K562 (cell line): ENCODE data around the gene ZMIZ1. TPM values are rescaled to one million over a fixed set of nuclear protein-coding genes. Genes with fewer than 3 reads are reported as not detected.

Source experiments
- ATAC-seq: fragments of 200-7000 bp; cut with Tn5 transposase; 3 replicates; pipeline ENCODE4 v1.9.1; 2020; ENCODE audit warnings: moderate library complexity
- BruUV-seq: library from RNA; stranded (reverse); fragments of 400-500 nt; replicated peaks from 2 replicates; lab custom pipeline; 2021; lab: Mats Ljungman, UMichigan
- CTCF ChIA-PET: fragments of 300-600 bp; formaldehyde crosslinking; extraction: SDS; loops from one replicate; lab custom pipeline; 2021; ENCODE audit warnings: low intra/inter-chr PET ratio; lab: Yijun Ruan, JAX
- POLR2A ChIA-PET: fragments of 300-600, 350-650 bp; sonication (Branson Sonifier 250); formaldehyde crosslinking; extraction: SDS; loops from one replicate; lab custom pipeline; 2021; ENCODE audit warnings: antibody characterized with exemption, inconsistent platforms; lab: Yijun Ruan, JAX
- DNase-seq, 4 experiments: peaks; one replicate each; pipeline versions ENCODE4 v3.0.0 to v3.0.0-alpha.2; 2011 to 2018; ENCODE audit warnings: low spot score in 3 of 4, mixed read lengths in 3 of 4; ENCODE audit errors: extremely low read depth in 1 of 4
- FAIRE-seq: peaks from 2 replicates; lab custom pipeline; 2011; peaks lifted over from hg19 to GRCh38; lab: Jason Lieb, UNC
- H2AFZ ChIP-seq: 2 replicates; pipeline ENCODE4 v1.6.0; 2011; ENCODE audit warnings: low read depth, low read length, control low read depth, inconsistent platforms
- H3K27ac ChIP-seq: fragments of 200-600 bp; 3 replicates; pipeline ENCODE4 v1.8.0; 2011; ENCODE audit warnings: low read depth, mild to moderate bottlenecking, control low read depth, inconsistent platforms, low read length, moderate library complexity, mixed read lengths; ENCODE audit errors: extremely low read depth
- H3K27me3 ChIP-seq, 2 experiments: fragments of 300-600 bp in 1 of 2; 2 replicates in 1 of 2; 3 replicates in 1 of 2; pipeline versions ENCODE4 v1.6.0 to v1.8.0; 2011; ENCODE audit warnings: inconsistent platforms in 2 of 2, low read length in 2 of 2, mild to moderate bottlenecking in 1 of 2, mixed read lengths in 1 of 2, moderate library complexity in 1 of 2; ENCODE audit not compliant: control insufficient read depth in 2 of 2, insufficient read depth in 2 of 2
- H3K36me3 ChIP-seq: fragments of 300-600 bp; 3 replicates; pipeline ENCODE4 v1.8.0; 2011; ENCODE audit warnings: mild to moderate bottlenecking, low read length, inconsistent platforms; ENCODE audit not compliant: control insufficient read depth, insufficient read depth
- H3K4me1 ChIP-seq, 2 experiments: fragments of 200-600 bp in 1 of 2; replicated peaks in 1 of 2; 2 replicates in 1 of 2; 3 replicates in 1 of 2; pipeline versions ENCODE4 v1.5.1 to v1.8.0; 2011; ENCODE audit warnings: inconsistent platforms in 2 of 2, low read length in 2 of 2, mild to moderate bottlenecking in 1 of 2, mixed read lengths in 1 of 2, moderate library complexity in 1 of 2; ENCODE audit not compliant: control insufficient read depth in 2 of 2, insufficient read depth in 2 of 2
- H3K4me2 ChIP-seq: 2 replicates; pipeline ENCODE4 v1.6.1; 2011; ENCODE audit warnings: low read length, control low read depth, inconsistent platforms, mixed read lengths; ENCODE audit not compliant: insufficient read depth
- H3K4me3 ChIP-seq: fragments of 200-600 bp; sonication (generic), shearing (Covaris generic); 2 replicates; pipeline ENCODE4 v1.5.1; 2016; ENCODE audit warnings: control low read depth, inconsistent platforms
- H3K79me2 ChIP-seq: fragments of 200-600 bp; 3 replicates; pipeline ENCODE4 v1.8.0; 2011; ENCODE audit warnings: low read length, inconsistent platforms; ENCODE audit not compliant: control insufficient read depth, insufficient read depth
- H3K9ac ChIP-seq, 2 experiments: 2 replicates each; pipeline versions ENCODE4 v1.6.0 to v1.6.1; 2011; ENCODE audit warnings: low read depth in 2 of 2, low read length in 2 of 2, control low read depth in 1 of 2, inconsistent platforms in 1 of 2, mild to moderate bottlenecking in 1 of 2, mixed read lengths in 1 of 2; ENCODE audit not compliant: insufficient read depth in 1 of 2
- H3K9me1 ChIP-seq: one replicate; pipeline ENCODE4 v1.6.0; 2011; ENCODE audit warnings: inconsistent platforms, mild to moderate bottlenecking, low read length, moderate library complexity; ENCODE audit not compliant: control insufficient read depth, insufficient read depth
- H3K9me3 ChIP-seq: replicated peaks from 2 replicates; pipeline ENCODE4 v1.5.1; 2011; ENCODE audit warnings: low read depth, low read length, inconsistent platforms; ENCODE audit not compliant: control insufficient read depth, insufficient read depth
- H4K20me1 ChIP-seq: replicated peaks from 2 replicates; pipeline ENCODE4 v1.6.1; 2011; ENCODE audit warnings: low read length, inconsistent platforms, mixed read lengths; ENCODE audit not compliant: control insufficient read depth, insufficient read depth
- EWSR1 ChIP-seq: fragments of 450-650 bp; IDR thresholded peaks from 2 replicates; pipeline ENCODE4 v1.6.1; 2018; ENCODE audit warnings: borderline replicate concordance, mild to moderate bottlenecking, low read depth, moderate library complexity; ENCODE audit not compliant: partially characterized antibody
- MCM3 ChIP-seq: fragments of 450-650 bp; IDR thresholded peaks from 2 replicates; pipeline ENCODE4 v1.6.1; 2016
- MIER1 ChIP-seq: fragments of 450-650 bp; IDR thresholded peaks from 2 replicates; pipeline ENCODE4 v1.6.1; 2016; ENCODE audit warnings: antibody characterized with exemption, mild to moderate bottlenecking, low read depth
- MYBL2 ChIP-seq, 2 experiments: fragments of 450-650 bp in 1 of 2; sonication (generic) in 1 of 2; formaldehyde crosslinking in 1 of 2; IDR thresholded peaks; 2 replicates each; pipeline versions ENCODE4 v1.6.1 to v1.8.1; 2017 to 2022; ENCODE audit warnings: borderline replicate concordance in 1 of 2, inconsistent platforms in 1 of 2, low read depth in 1 of 2, mild to moderate bottlenecking in 1 of 2, missing genetic modification reagents in 1 of 2, moderate library complexity in 1 of 2
- PHB2 ChIP-seq: fragments of 450-650 bp; IDR thresholded peaks from 2 replicates; pipeline ENCODE4 v1.6.1; 2017; ENCODE audit warnings: low read depth
- ZEB2 ChIP-seq: fragments of 450-650 bp; IDR thresholded peaks from 2 replicates; pipeline ENCODE4 v1.6.1; 2016
- ZNF511 ChIP-seq: sonication (generic); formaldehyde crosslinking; IDR thresholded peaks from 2 replicates; pipeline ENCODE4 v1.8.0; 2022; ENCODE audit warnings: mild to moderate bottlenecking, missing genetic modification reagents
- WGBS: fragments of 100-300 bp; shearing (Covaris generic); methylation state at CpG from one replicate; pipeline ENCODE4 v1.1.6; 2016; ENCODE audit warnings: low coverage, mixed read lengths; ENCODE audit not compliant: insufficient coverage; ENCODE audit errors: missing lambda C conversion rate; 5-methylcytosine and 5-hydroxymethylcytosine counted together
- in situ Hi-C: fragments of 300-500 bp; cut with MboI; formaldehyde crosslinking; loops from 4 replicates; pipeline ENCODE4 v1.15.0; 2018; ENCODE audit warnings: inconsistent platforms, mixed read lengths
- intact Hi-C: fragments of 100-400 bp; cut with micrococcal nuclease; formaldehyde crosslinking; loops from 2 replicates; pipeline ENCODE4 v1.14.2; 2022
- polyA plus RNA-seq, 8 experiments: library from polyadenylated mRNA; depleted of rRNA in 4 of 8; stranded (reverse) in 5 of 8; unstranded in 3 of 8; fragments of >200 nt; fragmentation: Nextera tagmentation in 2 of 8; fragmentation: Illumina TruSeq in 1 of 8; extraction: Ambion mirVana in 2 of 8; extraction: Trizol in 1 of 8; gene quantifications; 2 replicates each; pipeline versions ENCODE4 v1.2.1 to v1.2.3, GENCODE V29; 2011 to 2014; ENCODE audit warnings: inconsistent platforms in 1 of 8, missing spikeins in 1 of 8
- total RNA-seq, 7 experiments: library from RNA; depleted of rRNA in 6 of 7; stranded (reverse); fragments of >200 nt in 6 of 7; fragmentation: Illumina TruSeq in 2 of 7; extraction: Trizol in 2 of 7; gene quantifications; 2 replicates each; pipeline versions ENCODE4 v1.2.1 to v1.2.3, GENCODE V29; 2011 to 2021; ENCODE audit warnings: low replicate concordance in 1 of 7

Gene ZMIZ1
- total and polyA plus RNA-seq, 9 of the 15 experiments (the other 6 are each of a cell fraction or from before 2014, with no cell fraction given), result 1.0 to 37.3 (median 4.3) TPM

DNA sequence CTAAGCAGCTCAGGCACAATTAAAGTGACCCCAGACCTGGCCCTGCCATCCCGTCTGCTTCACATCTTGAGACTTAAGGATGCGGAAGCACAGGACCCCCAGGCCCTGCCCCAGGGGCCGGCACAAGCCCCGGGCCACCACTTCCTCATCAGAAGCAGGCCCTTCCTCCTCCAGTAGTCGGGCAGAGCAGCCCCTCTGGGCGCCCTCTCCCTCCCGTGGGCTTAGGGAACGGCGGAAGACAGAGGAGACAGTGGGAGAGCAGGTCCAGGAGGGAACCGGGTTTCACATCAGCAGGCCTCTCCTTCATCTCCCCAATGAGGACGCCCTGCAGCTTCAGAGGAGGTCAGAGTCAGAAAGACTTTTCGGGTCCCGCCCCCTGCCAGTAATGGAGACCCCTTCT lies 142.8 kb downstream of the ZMIZ1 start:
- Histone ChIP-seq H3K36me3 (peaks cover 42% of the 10 kb centered on the region; the same call in 2 of the 3 replicates), H2AFZ (no peak overlapping the region), H3K4me2 (no peak overlapping the region)
- WGBS, result 89% methylated on average over 11 of the region's 13 CpGs
- no peak for TF ChIP-seq PHB2
- TF ChIP-seq, all 486 proteins: peak for 0
- ChIA-PET POLR2A (no interaction called here), CTCF (no interaction called here)
- intact Hi-C loops (no loop called here), in situ Hi-C loops (no loop called here)
- FAIRE-seq, result no peak
- H3K79me2 ChIP-seq, result no peaks in the 10 kb centered on the region
- no peak for DNase-seq
- peaks cover 6% of the 10 kb centered on the region for H3K9me1 ChIP-seq
- no peaks in the 10 kb centered on the region for H3K27me3 ChIP-seq
- H3K4me3 ChIP-seq, result no peak overlapping the region
- H3K9ac ChIP-seq, result no peak overlapping the region; a peak in 1 of 4 replicates
- H3K4me1 ChIP-seq, result no peaks in the 10 kb centered on the region
- H4K20me1 ChIP-seq, result peaks cover 6% of the 10 kb centered on the region; the same call in 1 of the 2 replicates
- ATAC-seq, result no peak
- no peak overlapping the region for H3K27ac ChIP-seq
- BruUV-seq, result no TSS peak
- no peaks in the 10 kb centered on the region for H3K9me3 ChIP-seq

DNA sequence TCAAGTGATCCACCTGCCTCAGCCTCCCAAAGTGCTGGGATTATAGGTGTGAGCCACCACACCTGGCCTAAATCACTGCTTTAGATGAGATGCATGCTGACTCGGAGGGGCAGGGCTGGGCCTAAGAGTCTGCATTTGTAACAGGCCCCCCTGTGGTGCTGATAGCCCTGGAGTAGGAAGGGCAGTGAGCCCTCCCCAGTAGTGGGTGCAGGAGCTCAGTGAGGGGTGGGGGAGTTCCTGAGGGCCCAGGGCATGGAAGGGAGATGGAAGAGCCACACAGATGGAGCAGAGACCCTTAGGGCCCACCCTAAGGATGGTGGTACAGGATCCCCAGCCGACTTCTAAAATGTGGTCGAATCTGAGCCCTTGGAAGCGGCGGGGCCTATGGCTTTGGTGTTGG lies 146.8 kb downstream of the ZMIZ1 start:
- peaks cover 35% of the 10 kb centered on the region; the same call in 2 of the 3 replicates for H3K36me3 ChIP-seq
- FAIRE-seq, result no peak
- BruUV-seq, result no TSS peak
- ATAC-seq, result no peak
- WGBS, result 87% methylated on average over 5 of the region's 5 CpGs
- H3K9ac ChIP-seq, result no peak overlapping the region
- ChIA-PET POLR2A (no interaction called here), CTCF (no interaction called here)
- in situ Hi-C loops (no loop called here), intact Hi-C loops (no loop called here)
- no peak overlapping the region for H3K27ac ChIP-seq
- 0 out of 2 replicates have a peak, but pooled peaks cover 8% of the 10 kb centered on the region for H4K20me1 ChIP-seq
- H3K9me1 ChIP-seq, result no peaks in the 10 kb centered on the region
- TF ChIP-seq ZNF511 (CRISPR knock-in tag) (no peak), MYBL2 (IDR thresholded peaks at IDR 0.05; ENCODE audit: low read depth) (no peak), MYBL2 (CRISPR knock-in tag; IDR thresholded peaks at IDR 0.05; ENCODE audit: borderline replicate concordance) (no peak), MCM3 (no peak), ZEB2 (no peak), MIER1 (no peak), EWSR1 (no peak)
- H3K4me3 ChIP-seq, result no peak overlapping the region
- H3K27me3 ChIP-seq, result no peaks in the 10 kb centered on the region
- no peak overlapping the region for H3K4me2 ChIP-seq
- H3K79me2 ChIP-seq, result no peaks in the 10 kb centered on the region
- H3K9me3 ChIP-seq, result no peaks in the 10 kb centered on the region
- DNase-seq, result no peak
- peaks cover 0 to 4% of the 10 kb centered on the region in 2 experiments; a peak in 2 of 5 replicates for H3K4me1 ChIP-seq
- no peak overlapping the region for H2AFZ ChIP-seq
